Hair follicular keratinocyte (primary cell): ENCODE data around the gene MUC20. TPM values are rescaled to one million over a fixed set of nuclear protein-coding genes. Genes with fewer than 3 reads are reported as not detected.

Experiments used
- total RNA-seq: library from RNA; depleted of rRNA; stranded (reverse); fragments of >200 nt; gene quantifications from 2 replicates; pipeline ENCODE4 v1.2.3, GENCODE V29; 2015

The MUC20 gene
- not detected in 2 replicates for total RNA-seq

GRCh38 chr3:195720831-195721506 is at the start of gene MUC20:
MUC20 (plus strand) TSS chr3:195720978; CDS start chr3:195721008, 30 bp downstream.

Other genes with a start within 250 kb of the MUC20 start
- gene PPP1R2, start 177.7 kb upstream of the MUC20 start, total RNA-seq: 33.8 and 41.8 TPM in 2 replicates
- gene APOD, start 137.0 kb upstream of the MUC20 start, total RNA-seq: 0.23 TPM in 1 of 2 replicates, not detected in the other
- not detected in 2 replicates for gene MUC4, start 91.0 kb downstream of the MUC20 start, total RNA-seq
- 31.3 and 32.4 TPM in 2 replicates for gene TNK2, start 187.6 kb downstream of the MUC20 start, total RNA-seq